Stimulated activated CD4-positive, alpha-beta T cell treated with anti-CD3 and anti-CD28 coated beads, Interleukin-4, amount 100 ng/mL, for 4 hours (primary cell): ENCODE measurements around the gene BMP2K.

Source experiments
- DNase-seq, 2 experiments: peaks; one replicate each; pipeline ENCODE4 v3.0.0-alpha.2; 2020

The BMP2K gene

GRCh38 chr4:78939667-78940008 lies 163.5 kb downstream of the BMP2K start:
- no peak for DNase-seq

- no peak for DNase-seq
Measured at GRCh38 chr4:78940752-78941151, 164.6 kb downstream of the BMP2K start.

GRCh38 chr4:78944381-78944780 lies 168.2 kb downstream of the BMP2K start:
- no peak for DNase-seq

GRCh38 chr4:78945651-78946179 lies 169.6 kb downstream of the BMP2K start:
- DNase-seq, result no peak

- no peak for DNase-seq
Measured at GRCh38 chr4:78949735-78950134, 173.6 kb downstream of the BMP2K start.

GRCh38 chr4:78951862-78952472 lies 175.8 kb downstream of the BMP2K start:
- no peak for DNase-seq

- no peak for DNase-seq
Measured at GRCh38 chr4:78953231-78953630, 177.1 kb downstream of the BMP2K start.

- no peak for DNase-seq
Measured at GRCh38 chr4:78953769-78954666, 177.9 kb downstream of the BMP2K start.

GRCh38 chr4:78956975-78957374 lies 180.8 kb downstream of the BMP2K start:
- DNase-seq, result no peak

GRCh38 chr4:78960926-78961325 lies 184.8 kb downstream of the BMP2K start:
- DNase-seq, result no peak
